Stimulated activated CD8-positive, alpha-beta memory T cell treated with anti-CD3 and anti-CD28 coated beads, Interleukin-4, amount 100 ng/mL, for 1 hour (primary cell): ENCODE results near the gene CCNT2.
"Not testable (repeated sequence)": the region's sequence is repeated elsewhere in the genome, so short reads cannot be mapped to it uniquely, and the experiment has no call there.

Experiments
- DNase-seq, 2 donors: peaks; one replicate each; pipeline ENCODE4 v3.0.0-alpha.2; 2020; ENCODE audit warnings: low read depth in 2 of 2, low spot score in 1 of 2

Gene CCNT2

DNA sequence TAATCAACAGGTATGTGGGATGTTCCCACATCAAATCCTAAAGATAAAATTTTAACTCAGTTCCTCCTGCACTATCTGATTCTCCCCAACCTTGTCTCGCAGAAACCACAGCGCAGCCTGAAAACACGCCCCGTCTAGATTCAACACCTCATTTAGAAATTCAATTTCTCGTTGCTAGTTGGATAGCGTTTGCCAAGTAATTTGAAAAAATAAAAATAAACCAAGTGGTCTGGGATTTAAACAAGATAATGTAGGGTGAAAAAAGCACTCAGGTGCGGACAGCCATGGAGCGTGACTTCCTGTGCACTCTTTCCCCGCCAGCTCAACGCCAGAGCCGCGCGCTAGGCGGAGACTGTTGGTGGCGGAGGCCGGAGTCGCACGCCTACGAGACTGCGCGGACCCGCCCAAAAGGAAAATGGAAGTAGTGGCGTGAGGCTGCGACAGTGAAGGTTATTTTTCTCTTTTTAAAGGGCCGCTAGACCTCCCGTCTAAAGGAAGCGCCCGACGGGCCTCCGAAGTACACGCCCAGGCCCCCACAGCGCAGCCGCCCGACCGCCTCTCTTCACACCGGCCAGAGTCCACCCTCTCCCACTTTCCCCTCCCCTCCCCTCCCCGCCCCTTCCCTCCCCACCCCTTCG lies 615 bp upstream of the CCNT2 start:
- DNase-seq: peak in 1 of 2 donors; percentile 77

DNA sequence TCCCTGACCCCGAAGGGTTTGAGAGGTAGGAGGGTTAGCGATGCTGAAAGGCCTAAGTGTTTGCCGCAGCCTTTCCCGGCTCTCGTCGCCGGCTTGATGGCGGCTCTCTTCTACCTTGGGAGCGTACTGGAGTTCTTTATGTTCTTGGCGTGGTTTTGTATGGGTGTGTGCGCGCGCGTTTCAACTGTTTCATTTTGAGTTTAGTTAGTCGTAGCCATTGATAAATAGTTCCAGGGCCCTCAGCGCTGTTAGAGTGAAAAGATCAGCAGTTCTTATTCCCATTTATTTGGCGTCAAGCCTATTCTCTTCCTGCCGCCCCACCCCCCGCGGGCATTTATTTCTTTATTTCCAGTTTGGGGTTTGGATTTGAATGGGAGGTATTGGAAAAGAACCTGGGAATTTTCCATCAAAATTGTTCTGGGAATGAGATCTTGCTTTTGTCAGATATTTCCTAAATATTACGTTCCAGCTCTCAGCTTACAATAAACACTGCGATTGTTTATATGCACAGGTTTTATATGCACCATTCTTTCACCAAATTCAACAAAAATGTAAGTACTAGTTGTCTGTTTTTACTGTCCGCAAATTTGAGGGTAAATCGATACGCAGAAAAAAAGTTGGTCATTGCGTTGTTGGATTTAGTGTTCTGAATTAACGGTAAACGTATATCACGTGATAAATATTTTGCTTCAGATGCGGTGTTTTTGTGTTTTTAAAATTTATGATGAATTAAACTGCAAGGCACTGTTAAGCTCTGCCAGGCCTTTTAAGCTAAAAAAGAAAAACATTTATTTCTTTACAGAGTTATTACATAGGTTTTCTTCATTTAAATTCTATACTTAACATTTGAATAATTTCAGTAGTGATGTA lies 954 bp downstream of the CCNT2 start:
- peak in 1 of 2 donors; percentile 6 for DNase-seq

DNA sequence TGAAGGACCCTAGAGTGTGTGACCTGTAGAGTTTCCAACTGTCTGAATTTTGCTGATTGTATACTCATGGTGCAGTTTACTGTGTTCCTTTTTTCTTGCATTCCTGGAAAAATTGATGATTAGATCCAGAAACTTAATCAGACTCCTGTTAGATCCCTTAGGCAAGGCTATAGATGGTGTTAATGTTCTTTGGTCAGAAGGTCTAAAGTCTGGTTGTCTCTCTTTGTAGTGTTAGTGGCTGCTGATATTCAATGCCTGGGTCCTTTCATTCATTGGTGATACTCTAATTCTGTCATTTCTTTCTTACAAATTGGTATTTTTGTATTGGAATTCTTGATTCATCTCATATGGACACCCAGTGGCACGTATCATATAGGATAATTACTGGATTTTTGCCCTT lies 6.3 kb downstream of the CCNT2 start:
- DNase-seq: no peak

DNA sequence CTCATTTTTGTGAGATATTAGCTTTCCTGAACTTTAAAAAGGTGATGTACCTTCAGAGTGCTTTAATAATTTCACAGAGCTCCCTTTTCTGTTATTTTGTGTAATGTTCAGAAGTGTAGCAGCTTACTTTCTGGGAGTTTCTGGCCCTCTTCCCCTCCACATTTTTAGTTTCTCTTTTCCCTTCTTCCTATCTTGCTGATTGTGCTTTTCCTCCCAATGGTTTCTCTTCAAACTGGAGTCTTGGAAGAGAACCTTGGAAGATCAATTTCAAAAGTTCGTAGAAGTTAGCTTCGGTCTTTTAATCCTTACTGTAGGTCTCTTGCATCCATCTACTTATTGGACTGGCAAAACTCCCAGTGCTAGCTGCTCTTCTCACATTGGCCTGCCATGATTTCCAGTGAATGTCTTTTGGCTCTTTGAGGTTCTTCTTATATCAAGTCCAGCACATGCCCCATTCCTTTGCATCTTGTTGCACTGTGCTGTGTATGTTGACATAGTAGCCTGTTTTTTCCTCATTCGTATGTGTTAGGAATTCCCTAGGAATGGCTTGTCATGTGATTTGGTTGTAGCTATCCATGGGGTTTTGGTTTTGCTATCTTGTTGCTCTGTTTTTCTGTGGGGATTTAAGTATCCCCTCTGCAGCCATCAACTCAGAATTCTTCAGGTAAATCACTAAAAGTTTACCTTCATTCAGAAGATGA lies 7.8 kb downstream of the CCNT2 start:
- no peak for DNase-seq

DNA sequence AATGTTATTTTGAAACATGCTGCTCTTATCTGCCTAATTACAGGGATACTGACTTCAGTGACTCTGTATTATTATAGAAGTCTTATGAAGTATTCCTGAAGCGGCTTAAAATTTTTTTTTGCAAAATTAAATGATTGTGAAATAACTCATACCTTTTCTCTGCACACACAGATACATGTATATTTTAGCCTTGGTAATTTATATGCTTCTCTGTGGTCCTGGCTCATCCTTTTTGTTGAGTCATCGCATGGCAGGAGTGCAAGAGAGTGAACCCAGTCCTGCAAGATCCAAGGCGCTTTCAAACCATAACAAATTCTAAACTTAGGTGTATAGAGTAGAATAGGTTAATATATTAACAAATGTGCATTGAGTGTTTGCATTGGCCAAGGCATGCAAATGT lies 8.6 kb downstream of the CCNT2 start:
- DNase-seq: no peak

DNA sequence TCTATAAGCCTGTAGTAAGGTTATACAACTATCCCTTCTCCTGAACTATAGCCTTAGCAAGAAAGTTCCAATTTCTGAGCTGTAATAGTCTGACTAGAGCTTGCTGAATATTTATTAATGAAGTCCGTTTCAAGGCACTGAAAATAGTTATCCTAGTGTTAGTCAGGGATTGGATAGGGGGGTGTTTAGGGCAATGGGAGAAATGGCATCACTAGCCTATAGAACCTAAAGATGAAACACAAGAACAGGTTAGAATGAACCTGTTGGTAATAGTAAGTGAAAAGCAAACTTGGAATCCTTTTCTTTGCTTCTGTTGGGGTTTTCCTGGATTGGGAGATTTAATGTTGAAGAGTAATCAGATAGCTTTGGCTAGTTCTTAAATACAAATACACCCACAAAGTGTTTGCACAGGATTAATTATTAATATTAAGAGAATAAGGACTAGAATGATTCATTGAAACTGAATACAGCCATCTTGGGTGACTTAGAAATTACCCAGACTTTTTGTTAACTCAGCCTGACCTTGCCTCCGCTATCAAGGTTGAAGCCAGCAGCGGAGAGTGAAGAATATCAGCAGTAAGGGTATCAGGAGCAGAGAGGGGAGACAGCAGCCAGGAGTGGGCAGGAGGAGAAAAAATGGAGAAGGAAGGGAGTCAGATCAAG lies 14.4 kb downstream of the CCNT2 start:
- DNase-seq: no peak

DNA sequence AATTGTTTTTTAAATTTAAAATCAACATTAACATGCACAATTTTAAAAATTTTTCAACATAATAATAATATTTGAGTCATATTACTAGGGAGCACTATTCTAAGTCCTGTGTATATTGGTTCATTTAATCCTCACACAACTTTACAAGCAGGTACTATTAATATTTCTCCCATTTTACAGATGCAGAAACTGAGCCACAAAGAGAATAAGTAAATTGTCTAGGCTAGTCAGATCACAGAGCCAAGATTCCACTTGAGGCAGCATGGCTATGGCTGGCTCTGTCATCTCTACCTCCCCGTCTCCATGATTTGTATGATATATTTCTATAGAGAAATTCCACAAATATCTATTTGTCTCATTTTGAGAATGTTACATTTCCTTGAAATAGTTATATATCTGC lies 15.1 kb downstream of the CCNT2 start:
- DNase-seq: no peak

DNA sequence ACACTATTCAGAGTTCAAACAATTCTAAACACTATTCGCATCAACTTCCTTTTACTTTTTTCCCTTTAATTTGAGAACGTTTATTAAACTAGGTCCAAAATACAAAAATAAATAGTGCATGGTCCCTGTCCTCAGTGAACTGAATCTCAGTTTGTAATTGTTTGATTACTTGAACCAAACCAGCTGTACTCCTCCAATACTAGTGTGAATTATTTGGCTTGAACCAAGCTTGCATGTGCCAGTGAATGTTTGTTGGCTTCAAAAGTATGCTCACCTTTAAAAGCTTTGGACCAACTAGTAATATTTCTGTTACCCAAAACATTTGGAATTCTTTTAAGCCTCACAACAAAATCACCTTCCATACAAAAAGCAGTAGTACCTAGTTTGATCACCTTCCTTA lies 15.5 kb downstream of the CCNT2 start:
- no peak for DNase-seq

DNA sequence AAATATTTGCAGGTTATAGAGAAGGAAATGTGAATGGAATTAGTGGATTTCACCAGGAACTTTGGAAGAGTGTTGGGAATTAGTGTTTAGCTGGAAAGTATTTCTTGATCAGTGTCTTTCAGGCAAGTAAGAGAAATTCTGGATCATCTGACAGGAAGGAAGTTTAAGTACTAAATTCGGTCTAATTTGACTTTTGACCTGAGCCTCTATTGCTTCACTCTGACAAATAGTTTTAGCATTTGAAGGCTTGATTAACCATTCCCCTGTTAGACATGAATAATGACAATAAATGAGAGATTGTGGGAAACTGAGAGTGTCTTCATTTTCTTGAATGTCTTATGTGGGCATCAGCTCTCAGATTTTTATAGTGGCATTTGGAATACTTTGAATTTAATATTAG lies 16.0 kb downstream of the CCNT2 start:
- DNase-seq: no peak

DNA sequence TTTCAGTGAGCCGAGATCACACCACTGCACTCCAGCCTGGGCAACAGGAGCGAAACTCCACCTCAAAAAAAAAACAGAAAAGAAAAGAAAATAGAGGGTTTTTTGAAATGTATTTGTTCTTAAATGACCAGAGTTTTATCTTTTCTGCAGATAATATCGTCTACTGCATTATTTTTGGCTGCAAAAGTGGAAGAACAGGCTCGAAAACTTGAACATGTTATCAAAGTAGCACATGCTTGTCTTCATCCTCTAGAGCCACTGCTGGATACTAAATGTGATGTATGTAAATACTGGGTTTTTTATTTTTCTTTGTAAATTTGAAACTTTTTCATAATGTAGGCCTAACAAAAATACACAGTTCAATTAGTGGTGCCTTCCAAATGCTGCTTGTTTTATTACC lies 18.1 kb downstream of the CCNT2 start:
- no peak for DNase-seq

DNA sequence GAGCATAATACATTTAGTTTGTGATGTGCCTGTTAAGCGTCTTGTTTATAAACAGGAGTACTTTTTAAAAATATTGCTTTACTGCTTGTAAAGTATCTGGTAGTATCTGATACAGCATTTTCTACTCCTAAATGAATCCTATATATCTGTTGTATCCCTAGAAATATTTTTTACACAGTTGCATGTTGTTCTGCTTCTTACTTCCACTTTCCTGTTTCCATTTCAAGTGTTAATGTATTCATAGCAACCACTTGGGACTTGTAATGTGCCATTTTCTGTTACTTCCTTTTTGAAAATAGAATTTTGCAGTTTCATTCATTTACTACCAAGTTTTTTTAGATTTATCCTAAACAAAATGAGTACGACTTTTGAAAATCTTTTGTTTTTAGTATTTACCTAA lies 24.9 kb downstream of the CCNT2 start:
- no peak for DNase-seq

DNA sequence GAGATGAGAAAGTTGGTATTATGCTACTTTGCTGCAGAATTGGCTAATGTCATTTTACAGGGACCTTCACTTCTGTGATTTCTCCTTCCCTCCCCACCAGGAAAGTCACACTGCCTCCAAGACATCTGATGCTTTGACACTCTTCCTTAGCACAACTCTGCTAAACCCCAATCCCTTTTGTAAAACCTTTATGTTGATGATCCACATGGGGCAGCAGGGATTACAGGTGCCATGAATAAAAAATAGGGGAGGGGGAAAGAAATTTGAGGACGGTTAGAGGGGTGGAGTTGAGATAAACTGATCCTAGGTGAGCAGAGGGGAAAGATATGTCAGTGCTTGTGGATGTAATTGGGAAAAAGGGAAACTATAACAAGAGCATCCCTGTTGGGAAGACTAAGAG lies 26.4 kb downstream of the CCNT2 start:
- no peak for DNase-seq

DNA sequence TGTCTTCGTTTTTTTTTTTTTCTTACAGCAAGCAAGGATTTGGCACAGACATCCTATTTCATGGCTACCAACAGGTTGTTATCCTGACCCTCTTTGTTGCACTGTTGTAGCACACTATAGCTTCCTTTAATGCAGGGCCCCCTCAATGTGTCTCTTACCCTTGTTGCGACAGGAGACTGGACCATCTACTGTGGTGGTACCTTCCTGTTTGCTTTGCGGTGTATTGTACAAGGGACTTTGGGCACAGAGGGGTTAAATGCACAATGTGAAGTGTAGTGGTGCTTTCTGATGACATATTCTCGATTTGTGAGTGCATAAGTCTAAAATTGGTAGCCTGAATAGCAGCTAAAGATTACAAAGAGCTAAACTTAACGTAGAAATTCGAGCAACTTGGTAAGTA lies 27.5 kb downstream of the CCNT2 start:
- DNase-seq: no peak

DNA sequence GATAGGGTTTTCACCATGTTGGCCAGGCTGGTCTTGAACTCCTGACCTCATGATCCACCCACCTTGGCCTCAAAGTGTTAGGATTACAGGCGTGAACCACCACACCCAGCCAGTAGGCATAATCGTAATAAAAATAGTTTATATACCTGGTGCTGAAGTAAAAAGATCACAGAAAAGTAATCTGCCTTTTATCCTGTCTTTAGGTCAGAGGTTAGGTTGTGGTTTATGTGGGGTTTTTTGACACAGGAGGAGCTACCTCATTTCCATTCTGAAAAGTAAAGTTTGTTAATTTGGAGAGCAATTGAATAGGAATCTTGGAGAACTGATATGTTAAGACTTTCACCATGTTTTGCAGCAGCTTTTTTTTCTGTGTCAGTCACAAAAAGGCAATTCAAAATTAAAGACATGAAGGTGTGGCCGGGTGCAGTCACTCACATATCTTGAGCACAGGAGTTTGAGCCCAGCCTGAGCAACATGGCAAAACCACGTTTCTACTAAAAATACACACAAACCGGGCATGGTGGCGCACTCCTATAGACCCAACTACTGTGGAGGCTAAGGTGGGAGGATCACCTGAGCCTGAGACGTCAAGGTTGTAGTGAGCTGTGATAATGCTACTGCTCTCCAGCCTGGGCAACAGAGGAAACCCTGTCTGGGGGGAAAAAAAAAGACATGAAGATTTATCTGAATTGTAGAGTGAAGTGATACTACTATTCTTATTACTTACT lies 31.5 kb downstream of the CCNT2 start:
- DNase-seq: no peak

DNA sequence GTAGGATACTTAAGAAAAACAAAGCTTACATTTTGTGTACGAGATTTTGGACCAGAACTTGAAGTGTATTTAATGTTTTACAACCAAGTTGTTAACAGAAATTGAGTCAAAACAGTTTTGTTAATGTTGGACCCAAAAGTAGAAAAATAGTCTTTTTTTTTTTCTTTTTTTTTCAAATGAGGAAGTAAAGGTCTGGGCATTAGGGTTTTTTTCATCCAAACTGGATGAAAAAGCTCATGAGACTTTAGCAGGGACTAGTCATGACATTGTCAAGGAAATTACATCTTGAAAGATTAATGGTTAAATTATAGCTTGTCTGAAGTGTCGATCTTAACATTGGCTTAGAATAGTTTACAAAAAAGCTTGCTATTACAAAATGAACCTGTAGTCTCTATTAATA lies 32.3 kb downstream of the CCNT2 start:
- no peak for DNase-seq

DNA sequence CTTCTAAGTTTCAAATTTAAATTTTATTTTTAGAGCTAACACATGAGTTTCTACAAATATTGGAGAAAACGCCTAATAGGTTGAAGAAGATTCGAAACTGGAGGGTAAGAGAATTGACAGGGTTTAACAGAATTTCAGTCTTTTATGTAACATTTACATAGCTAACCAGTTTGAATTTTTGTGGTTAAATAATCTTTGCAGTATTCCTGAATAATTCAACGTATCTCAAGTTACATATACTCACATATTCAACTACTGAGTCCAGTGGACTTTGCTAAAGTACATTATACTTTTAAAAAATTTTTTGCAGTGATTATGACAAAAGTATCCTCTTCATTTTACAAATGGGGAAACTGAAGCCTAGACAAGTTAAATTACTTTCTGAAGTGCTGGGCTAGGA lies 34.0 kb downstream of the CCNT2 start:
- DNase-seq: no peak

DNA sequence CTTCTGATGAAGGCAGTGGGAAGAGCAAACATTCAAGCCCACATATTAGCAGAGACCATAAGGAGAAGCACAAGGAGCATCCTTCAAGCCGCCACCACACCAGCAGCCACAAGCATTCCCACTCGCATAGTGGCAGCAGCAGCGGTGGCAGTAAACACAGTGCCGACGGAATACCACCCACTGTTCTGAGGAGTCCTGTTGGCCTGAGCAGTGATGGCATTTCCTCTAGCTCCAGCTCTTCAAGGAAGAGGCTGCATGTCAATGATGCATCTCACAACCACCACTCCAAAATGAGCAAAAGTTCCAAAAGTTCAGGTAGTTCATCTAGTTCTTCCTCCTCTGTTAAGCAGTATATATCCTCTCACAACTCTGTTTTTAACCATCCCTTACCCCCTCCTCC lies 35.4 kb downstream of the CCNT2 start:
- DNase-seq: no peak

DNA sequence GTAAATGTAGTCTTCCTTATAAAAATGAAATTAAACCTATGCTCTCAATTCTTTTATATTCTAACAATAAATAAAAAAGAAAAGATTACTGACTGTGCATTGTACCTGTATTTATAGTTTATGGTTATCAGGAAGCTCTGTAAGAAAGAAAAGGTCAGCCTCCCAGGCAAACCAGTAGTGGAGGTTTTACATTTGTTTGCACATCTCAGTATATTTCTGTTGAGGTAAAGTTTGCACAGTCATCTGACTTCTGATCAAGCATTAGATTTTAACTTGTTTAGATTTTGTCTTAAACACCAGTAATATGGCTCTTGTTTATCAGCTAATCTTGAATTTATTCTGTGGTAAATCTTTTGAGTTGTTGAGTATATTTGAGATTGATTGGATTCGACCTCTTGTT lies 37.1 kb downstream of the CCNT2 start:
- no peak for DNase-seq

DNA sequence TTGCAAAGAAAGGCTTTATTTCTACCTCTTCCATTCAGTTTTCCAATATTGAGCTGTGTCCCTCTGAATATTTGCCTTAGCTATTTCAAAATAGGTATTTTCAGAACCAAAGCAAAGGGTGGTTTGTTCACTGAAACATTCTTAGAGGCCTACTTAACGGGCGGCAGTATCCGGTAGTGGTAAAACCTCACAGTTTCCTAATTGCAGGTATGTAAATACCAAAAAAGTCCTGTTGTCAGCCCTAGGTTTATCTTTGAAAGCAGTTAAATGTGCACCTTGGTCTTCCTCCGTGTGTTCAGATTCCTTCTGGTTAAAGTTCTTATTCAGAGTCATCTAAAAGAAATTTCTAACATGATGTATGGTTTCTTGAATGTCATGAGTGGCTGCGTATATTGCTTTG lies 38.9 kb downstream of the CCNT2 start:
- no peak for DNase-seq

DNA sequence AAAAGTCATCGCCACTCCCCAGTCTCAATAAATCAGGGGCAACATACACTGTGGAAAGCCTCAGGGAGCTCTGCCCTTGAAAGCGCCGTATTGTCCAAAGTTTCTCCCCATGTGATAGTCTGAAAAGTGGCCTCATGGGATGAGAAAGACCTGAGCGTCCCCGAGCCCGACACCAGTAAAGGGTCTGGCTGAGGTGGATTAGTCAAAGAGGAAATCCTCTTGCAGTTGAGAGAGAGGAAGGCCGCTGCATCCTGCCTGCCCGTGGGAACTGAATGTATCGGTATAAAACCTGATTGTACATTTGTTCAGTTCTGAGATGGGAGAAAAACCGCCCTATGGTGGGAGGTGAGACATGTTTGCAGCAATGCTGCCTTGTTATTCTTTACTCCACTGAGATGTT lies 48.5 kb downstream of the CCNT2 start:
- not testable (repeated sequence) for DNase-seq
